GM19452 (cell line): ENCODE measurements around the gene C11orf86.

ENCODE experiments used
- ATAC-seq: cut with Tn5 transposase; IDR thresholded peaks from one replicate; pipeline ENCODE4 v1.9.1; 2021; ENCODE audit not compliant: unreplicated experiment

C11orf86 gene

GRCh38 chr11:66966351-66966750 lies 8.8 kb upstream of the C11orf86 start:
- ATAC-seq, result no peak

- no peak for ATAC-seq
Measured at GRCh38 chr11:66967670-66968425, 7.3 kb upstream of the C11orf86 start.

GRCh38 chr11:66969584-66970225 lies 5.4 kb upstream of the C11orf86 start:
- no peak for ATAC-seq

- ATAC-seq, result no peak
Measured at GRCh38 chr11:66970371-66970806, 4.7 kb upstream of the C11orf86 start.

- ATAC-seq, result no peak
Measured at GRCh38 chr11:66970807-66971442, 4.2 kb upstream of the C11orf86 start.

- ATAC-seq, result no peak
Measured at GRCh38 chr11:66971488-66971887, 3.6 kb upstream of the C11orf86 start.

GRCh38 chr11:66973956-66974580 lies 1.0 kb upstream of the C11orf86 start:
- ATAC-seq, result no peak

GRCh38 chr11:66975405-66976027 lies 412 bp downstream of the C11orf86 start:
- ATAC-seq, result no peak

GRCh38 chr11:66976028-66976467 lies 944 bp downstream of the C11orf86 start:
- ATAC-seq, result no peak

- ATAC-seq, result no peak
Measured at GRCh38 chr11:66976925-66977324, 1.8 kb downstream of the C11orf86 start.

- ATAC-seq, result no peak
Measured at GRCh38 chr11:66978229-66978628, 3.1 kb downstream of the C11orf86 start.

GRCh38 chr11:66978717-66979116 lies 3.6 kb downstream of the C11orf86 start:
- no peak for ATAC-seq

GRCh38 chr11:66979336-66979980 lies 4.4 kb downstream of the C11orf86 start:
- no peak for ATAC-seq

- no peak for ATAC-seq
Measured at GRCh38 chr11:66981976-66982578, 7.0 kb downstream of the C11orf86 start.

- ATAC-seq, result no peak
Measured at GRCh38 chr11:66983275-66983924, 8.3 kb downstream of the C11orf86 start.

GRCh38 chr11:66985508-66986177 lies 10.5 kb downstream of the C11orf86 start:
- no peak for ATAC-seq

- ATAC-seq, result no peak
Measured at GRCh38 chr11:66986178-66986545, 11.1 kb downstream of the C11orf86 start.

- no peak for ATAC-seq
Measured at GRCh38 chr11:66987158-66987620, 12.1 kb downstream of the C11orf86 start.
